Measurements from ENCODE around the gene TSC2. TPM values are rescaled to one million over a fixed set of nuclear protein-coding genes. Genes with fewer than 3 reads are reported as not detected.
A peak's percentile ranks its signal among the peaks of the same experiment; 100 is the strongest.

The TSC2 gene
- total and polyA plus RNA-seq, 2 of the 13 experiments (the other 11 are each of a cell fraction or from before 2014, with no cell fraction given), result 19.6 to 40.4 TPM

GRCh38 chr16:2003827-2004641 is 43.8 kb upstream of the TSC2 start (continued):
- peak; percentile 80 for TF ChIP-seq ARID4A (CRISPR knock-in tag; IDR thresholded peaks at IDR 0.05; ENCODE audit: borderline replicate concordance)
- TF ChIP-seq TIGD3 (CRISPR knock-in tag; IDR thresholded peaks at IDR 0.05; ENCODE audit: borderline replicate concordance), result no peak
- peak; percentile 78 for TF ChIP-seq ZGPAT (CRISPR knock-in tag; IDR thresholded peaks at IDR 0.05)
- no peak for TF ChIP-seq CSRNP1 (CRISPR knock-in tag; IDR thresholded peaks at IDR 0.05)
- no peak for TF ChIP-seq FOSL1 (CRISPR knock-in tag; IDR thresholded peaks at IDR 0.05; ENCODE audit: borderline replicate concordance)
- TF ChIP-seq ZNF740 (CRISPR knock-in tag; IDR thresholded peaks at IDR 0.05), result no peak
- no peak for TF ChIP-seq ZNF317 (CRISPR knock-in tag; IDR thresholded peaks at IDR 0.05)
- TF ChIP-seq IRF1 (CRISPR knock-in tag; IDR thresholded peaks at IDR 0.05; ENCODE audit: low read depth), result no peak
- TF ChIP-seq NR2F6 (IDR thresholded peaks at IDR 0.05), result peak; percentile 26; the same call in 1 of the 2 replicates
- peak; percentile 67 for TF ChIP-seq NR2F6 (CRISPR knock-in tag; IDR thresholded peaks at IDR 0.05)
- no peak for TF ChIP-seq ZNF550 (CRISPR knock-in tag; IDR thresholded peaks at IDR 0.05; ENCODE audit: borderline replicate concordance)
- TF ChIP-seq SAFB2 (CRISPR knock-in tag; IDR thresholded peaks at IDR 0.05; ENCODE audit: borderline replicate concordance, low read depth), result no peak; the same call in 1 of the 2 replicates
- no peak for TF ChIP-seq NFIB (CRISPR knock-in tag; IDR thresholded peaks at IDR 0.05; ENCODE audit: borderline replicate concordance)
- no peak for TF ChIP-seq PBX2 (CRISPR knock-in tag; IDR thresholded peaks at IDR 0.05)
